K562 (cell line): ENCODE results near the gene UBE2N.

Experiments used
- EP300 ChIP-seq: IDR thresholded peaks from 2 replicates; pipeline ENCODE4 v1.6.1; 2012; ENCODE audit warnings: low read length, improper control_type of control experiment
- EZH2 ChIP-seq: IDR thresholded peaks from 2 replicates; pipeline ENCODE4 v1.6.1; 2012; ENCODE audit warnings: low read depth, mild to moderate bottlenecking, inconsistent platforms, low read length, borderline replicate concordance
- FOXK1 ChIP-seq: sonication (generic); formaldehyde crosslinking; IDR thresholded peaks from 2 replicates; pipeline ENCODE4 v1.8.0; 2022; ENCODE audit warnings: missing genetic modification reagents, mild to moderate bottlenecking, borderline replicate concordance
- MAFG ChIP-seq: fragments of 450-650 bp; conservative IDR thresholded peaks from 2 replicates; pipeline ENCODE4 v1.6.1; 2016; ENCODE audit warnings: missing genetic modification characterization, missing compliant biosample characterization
- PCBP1 ChIP-seq: fragments of 200-400 bp; formaldehyde crosslinking; IDR thresholded peaks from 2 replicates; pipeline ENCODE4 v1.6.1; 2018; ENCODE audit warnings: mild to moderate bottlenecking, low read depth, low read length; ENCODE audit not compliant: poor library complexity, severe bottlenecking
- RAD21 ChIP-seq, 2 experiments: fragments of 250-450 bp in 1 of 2; fragments of 450-650 bp in 1 of 2; sonication (Bioruptor Pico) in 1 of 2; formaldehyde crosslinking in 1 of 2; IDR thresholded peaks in 1 of 2; conservative IDR thresholded peaks in 1 of 2; 2 replicates each; pipeline versions ENCODE4 v1.4.0 to v1.8.0; 2020 to 2022; ENCODE audit warnings: mild to moderate bottlenecking in 2 of 2, moderate library complexity in 1 of 2
- ZNF347 ChIP-seq: fragments of 450-650 bp; formaldehyde crosslinking; IDR thresholded peaks from 2 replicates; pipeline ENCODE4 v1.4.0; 2020; ENCODE audit warnings: low read depth, mild to moderate bottlenecking, moderate library complexity
- TF ChIP-seq, protein P1 (sequence below), 3 experiments: IDR thresholded peaks in 2 of 3; conservative IDR thresholded peaks in 1 of 3; 2 replicates each; pipeline ENCODE4 v1.5.1; 2011 to 2012; ENCODE audit warnings: low read length in 3 of 3, mild to moderate bottlenecking in 3 of 3, control low read depth in 2 of 3, improper control_type of control experiment in 1 of 3, inconsistent platforms in 1 of 3, low read depth in 1 of 3, mixed read lengths in 1 of 3, moderate library complexity in 1 of 3; ENCODE audit not compliant: insufficient read depth in 2 of 3

GRCh38 chr12:93443576-93443975 lies 1.8 kb upstream of the UBE2N start:
- TF ChIP-seq, protein P1, sequence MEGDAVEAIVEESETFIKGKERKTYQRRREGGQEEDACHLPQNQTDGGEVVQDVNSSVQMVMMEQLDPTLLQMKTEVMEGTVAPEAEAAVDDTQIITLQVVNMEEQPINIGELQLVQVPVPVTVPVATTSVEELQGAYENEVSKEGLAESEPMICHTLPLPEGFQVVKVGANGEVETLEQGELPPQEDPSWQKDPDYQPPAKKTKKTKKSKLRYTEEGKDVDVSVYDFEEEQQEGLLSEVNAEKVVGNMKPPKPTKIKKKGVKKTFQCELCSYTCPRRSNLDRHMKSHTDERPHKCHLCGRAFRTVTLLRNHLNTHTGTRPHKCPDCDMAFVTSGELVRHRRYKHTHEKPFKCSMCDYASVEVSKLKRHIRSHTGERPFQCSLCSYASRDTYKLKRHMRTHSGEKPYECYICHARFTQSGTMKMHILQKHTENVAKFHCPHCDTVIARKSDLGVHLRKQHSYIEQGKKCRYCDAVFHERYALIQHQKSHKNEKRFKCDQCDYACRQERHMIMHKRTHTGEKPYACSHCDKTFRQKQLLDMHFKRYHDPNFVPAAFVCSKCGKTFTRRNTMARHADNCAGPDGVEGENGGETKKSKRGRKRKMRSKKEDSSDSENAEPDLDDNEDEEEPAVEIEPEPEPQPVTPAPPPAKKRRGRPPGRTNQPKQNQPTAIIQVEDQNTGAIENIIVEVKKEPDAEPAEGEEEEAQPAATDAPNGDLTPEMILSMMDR (IDR thresholded peaks at IDR 0.05 in 2 of 3, conservative IDR thresholded peaks at IDR 0.05 in 1 of 3; ENCODE audit: insufficient read depth in 2 of 3, low read depth in 1 of 3, low read length in 3 of 3): no peak
- TF ChIP-seq EP300 (no peak), RAD21 (CRISPR knock-in tag; conservative IDR thresholded peaks at IDR 0.05 in 1 of 2, IDR thresholded peaks at IDR 0.05 in 1 of 2) (no peak), EZH2 (no peak), MAFG (tag) (no peak), FOXK1 (CRISPR knock-in tag) (no peak), PCBP1 (no peak), ZNF347 (CRISPR knock-in tag) (no peak)
